Left hindlimb (tissue), 1 donor: ENCODE data around the gene DHRS12.

Source experiments
- DNase-seq: peaks from one replicate; pipeline ENCODE4 v3.0.0-alpha.2; 2018

The DHRS12 gene

GRCh38 chr13:51805925-51806324 lies 2.0 kb upstream of the DHRS12 start:
- no peak for DNase-seq

DNA sequence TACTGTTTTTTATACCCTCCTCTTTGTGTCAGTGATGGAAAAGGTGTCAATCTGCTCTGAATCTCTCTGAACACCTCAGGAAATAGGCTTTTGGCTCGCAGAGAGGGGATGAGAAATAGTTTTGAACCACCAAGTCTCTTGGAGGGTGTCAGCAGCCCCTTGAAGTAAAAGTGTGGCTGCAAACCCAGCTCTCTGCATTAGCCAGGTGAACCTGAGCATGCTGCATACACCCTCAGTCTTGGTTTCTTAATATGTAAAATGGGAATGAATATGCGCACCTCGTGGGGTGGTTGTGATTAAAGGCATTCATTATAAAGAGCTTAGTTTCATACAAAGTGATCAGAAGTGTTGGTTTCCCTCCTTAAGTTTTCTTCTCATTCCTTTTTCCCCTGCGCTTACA lies 1.4 kb upstream of the DHRS12 start:
- DNase-seq: no peak

DNA sequence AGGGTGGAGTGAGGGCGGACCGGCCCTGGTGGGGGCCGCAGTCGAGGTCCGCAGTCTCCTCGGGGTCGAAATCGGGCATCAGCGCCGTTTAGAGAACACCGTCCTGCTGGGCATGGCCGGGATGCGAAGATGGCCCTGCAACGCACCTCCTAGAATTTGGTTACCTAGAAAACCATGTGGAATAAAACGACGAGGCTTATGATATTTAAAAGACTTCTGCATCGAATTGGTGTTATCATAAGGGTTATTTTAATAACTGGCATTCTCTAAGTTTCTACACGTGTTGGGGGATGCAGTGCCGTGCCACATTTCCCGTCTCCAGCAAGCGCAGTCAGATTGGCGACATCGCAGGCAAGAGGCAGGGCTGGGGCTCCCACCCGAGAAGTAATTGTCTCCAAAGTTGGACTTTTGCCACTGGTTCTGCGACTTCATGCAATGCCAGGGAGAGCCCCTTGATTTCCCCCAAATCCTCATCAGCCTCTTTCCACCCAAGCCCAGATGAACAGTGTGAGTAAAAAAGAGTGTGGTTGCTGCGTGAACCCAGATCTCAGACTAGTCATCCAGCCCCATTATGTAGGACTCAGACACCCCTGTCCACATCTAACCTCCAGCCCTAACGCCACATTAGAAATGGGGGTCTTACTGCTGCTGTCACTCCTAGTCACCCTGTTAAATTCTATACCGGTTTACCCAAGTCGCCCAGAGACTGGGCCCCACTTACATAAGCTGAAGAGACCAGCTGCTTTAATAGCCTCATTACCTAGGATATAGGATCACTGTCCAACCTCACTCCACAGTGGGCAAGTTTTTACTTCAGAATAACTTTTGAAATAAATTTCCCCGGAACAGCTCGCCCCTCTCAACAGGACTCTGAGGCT lies 571 bp upstream of the DHRS12 start:
- DNase-seq: no peak

DNA sequence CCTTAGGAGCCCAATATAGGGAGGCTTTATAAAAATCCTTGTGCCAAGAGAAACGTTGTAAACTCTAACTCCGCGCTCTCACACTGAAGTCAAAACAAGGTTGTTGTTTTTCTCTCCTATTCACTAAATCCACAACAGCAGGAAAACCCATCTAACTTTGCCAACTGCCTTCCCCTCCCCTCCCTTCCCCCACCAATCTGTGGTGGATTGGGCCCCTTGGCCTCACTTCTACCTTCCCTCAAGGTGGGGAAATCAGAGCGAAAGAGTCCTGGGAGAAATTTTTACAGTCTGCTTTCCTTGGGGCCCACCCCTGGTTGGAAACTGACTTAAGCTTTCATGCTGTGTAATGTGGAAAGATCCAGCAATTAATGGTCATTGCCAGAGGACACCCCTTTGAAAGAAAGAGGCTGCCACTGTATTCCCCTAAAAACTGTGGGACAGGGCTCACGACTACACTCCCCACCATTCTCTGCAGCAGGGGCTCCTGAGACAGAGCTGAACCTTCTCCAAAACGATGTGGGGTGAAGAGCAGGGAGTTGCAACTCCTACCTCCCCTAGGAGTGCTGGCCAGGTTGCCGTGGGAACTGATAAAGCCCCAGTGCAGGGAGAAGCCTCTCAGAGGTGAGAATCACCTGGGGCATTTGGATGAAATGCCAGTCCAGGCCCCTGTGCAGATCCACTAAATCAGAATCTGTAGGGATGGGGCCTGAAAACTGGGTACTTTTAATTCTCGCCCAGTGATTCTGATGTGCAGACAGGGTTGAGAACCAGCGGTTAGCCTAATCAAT lies 1.1 kb downstream of the DHRS12 start:
- no peak for DNase-seq

- DNase-seq: peak; percentile 57
These were observed 2.3 kb downstream of the DHRS12 start for GRCh38 chr13:51801631-51802099.

- no peak for DNase-seq
These were observed 3.5 kb downstream of the DHRS12 start for GRCh38 chr13:51800486-51800885.

GRCh38 chr13:51799261-51799660 lies 4.7 kb downstream of the DHRS12 start:
- DNase-seq: no peak

DNA sequence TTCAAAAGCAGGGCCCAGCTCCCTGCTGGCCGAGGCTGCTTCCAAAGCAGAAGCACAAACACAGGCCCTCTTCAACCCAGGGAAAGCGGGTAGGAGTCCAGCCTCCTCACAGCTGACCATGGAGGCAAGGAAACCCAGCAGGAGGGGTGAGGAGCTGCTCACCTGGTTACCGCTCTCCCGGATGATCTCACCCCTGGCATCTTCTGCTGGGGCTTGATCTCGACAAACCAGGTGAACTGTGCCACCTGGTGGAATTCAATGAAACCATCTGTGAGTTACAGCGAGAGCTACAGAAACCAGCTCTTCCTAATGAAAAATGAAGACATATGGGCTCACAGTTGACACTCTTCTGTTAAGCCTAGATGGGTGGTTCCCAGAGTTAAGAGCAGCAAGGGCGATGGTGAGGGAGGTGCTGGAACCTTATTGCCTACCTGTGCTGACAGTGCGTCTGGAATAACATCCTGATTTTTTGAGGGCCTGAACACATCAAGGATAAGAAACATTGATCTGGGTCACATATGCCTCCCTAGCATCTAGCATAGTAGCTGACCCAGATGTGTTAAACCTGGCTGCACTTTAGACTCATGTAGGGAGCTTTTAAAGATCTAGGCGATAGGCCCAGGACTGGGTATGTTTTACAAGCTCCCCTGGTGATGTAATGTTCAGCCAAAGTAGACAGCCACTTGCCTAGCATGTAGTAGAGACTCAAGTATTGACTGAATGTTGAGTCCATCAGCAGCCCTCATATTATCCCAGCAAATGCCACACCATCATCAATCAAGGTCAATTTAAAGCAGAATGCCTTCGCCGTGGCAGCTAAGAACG lies 6.1 kb downstream of the DHRS12 start:
- peak; percentile 73 for DNase-seq

DNA sequence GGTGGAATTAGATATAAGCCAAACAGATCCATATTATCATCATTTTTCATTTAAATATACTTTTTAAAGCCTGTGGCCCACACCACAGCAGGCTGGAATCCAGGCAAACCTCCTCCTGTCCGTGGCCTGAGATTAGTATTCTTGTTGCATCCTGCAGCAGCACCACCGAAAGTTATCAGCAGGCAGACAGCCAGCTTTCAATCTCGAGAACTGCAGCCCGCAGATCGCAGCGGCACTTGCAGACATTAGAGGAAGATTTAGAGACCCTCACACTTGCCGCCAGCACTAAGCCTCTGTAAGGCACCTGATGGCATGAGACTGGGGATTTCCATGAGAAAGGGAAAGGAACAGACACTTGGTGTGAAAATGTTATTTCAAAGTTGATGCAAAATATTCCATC lies 7.4 kb downstream of the DHRS12 start:
- no peak for DNase-seq

DNA sequence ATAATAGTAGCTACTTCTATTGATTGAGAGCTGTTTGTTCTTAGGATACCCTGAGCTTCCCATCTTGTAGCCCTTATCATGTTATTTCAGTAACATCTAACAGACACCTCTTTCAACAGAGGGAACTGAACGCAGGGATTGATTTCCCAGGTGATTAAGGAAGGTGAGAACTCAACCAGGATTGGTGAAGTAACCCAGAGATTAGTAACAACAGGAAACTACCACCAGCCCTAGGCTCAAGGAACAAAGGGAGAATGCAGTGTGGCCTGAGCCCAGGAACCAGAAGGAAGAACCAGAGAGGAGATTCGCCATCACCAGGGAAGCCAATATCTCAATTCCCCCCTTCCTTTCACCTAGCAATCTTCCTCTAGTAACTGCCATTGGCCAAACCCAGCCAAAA lies 8.5 kb downstream of the DHRS12 start:
- DNase-seq: no peak

DNA sequence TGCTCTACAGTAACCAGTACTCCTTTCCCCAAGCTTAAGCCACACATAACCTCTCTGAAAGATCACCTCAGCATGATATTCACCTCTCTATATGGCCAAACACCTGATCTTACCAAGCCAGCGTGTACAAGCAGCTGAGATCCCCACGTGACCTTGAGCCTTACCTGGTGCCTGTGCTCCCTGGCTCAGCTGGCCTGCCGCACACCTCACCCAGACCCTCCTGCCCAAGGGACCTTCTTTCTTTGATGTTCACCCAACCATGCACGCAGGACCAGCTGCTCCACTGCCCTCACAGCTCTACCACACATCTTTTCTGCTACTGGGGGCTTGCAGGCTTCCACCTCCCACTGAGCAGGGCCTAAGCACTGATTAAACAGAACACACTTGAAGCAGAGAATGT lies 9.0 kb downstream of the DHRS12 start:
- no peak for DNase-seq

- DNase-seq: no peak
These were observed 10.2 kb downstream of the DHRS12 start for GRCh38 chr13:51793570-51794271.

GRCh38 chr13:51786425-51787265 lies 17.3 kb downstream of the DHRS12 start:
- DNase-seq: no peak

GRCh38 chr13:51785712-51786424 lies 18.1 kb downstream of the DHRS12 start:
- no peak for DNase-seq

DNA sequence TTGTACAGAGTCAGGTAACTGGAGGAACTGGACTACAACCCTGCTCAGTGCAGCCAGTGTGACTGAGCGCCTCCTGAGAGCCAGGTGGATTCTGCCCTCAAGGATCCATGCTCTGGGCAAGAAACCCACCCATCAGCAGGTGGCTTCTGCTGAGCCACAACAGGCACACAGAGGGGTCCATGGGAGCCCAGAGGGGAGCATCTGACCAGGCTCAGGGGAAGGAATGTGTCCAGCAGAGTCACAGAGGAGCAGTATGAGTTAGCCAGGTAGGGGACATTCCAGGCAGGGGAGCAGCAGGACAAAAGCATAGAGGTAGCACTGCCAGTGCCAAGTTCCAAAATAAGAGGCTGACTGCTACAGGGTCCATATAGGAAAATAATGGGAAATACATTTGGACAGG lies 19.9 kb downstream of the DHRS12 start:
- no peak for DNase-seq

DNA sequence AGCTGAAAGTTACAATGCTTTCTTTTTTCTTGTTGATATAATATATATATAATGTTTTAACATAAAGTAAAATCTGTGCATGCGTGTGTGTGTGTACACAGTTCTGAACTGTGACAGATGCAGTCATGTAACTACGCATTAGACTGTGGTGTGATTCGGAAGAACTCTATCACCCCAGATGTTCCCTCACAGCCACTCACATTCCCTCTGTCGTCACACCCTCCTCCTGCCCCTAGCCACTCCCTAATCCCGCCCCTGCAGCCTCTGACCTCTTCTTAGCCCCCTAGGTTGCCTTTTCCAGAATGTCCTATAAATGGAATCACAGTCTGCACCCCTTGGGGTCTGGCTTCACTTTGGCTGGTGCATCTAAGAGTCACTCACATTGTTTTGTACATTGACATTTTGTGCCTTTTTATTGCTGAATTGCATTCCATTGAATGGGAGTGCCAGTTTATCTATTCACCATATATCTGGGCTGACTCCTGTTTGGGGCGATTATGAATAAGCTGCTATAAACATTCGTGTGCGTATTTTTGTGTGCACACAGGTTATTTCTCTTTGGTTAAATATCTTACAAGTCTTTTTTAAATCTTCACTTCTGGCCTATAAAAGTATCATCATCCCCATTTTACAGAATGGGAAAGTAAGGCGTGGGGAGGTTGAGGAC lies 20.4 kb downstream of the DHRS12 start:
- no peak for DNase-seq

DNA sequence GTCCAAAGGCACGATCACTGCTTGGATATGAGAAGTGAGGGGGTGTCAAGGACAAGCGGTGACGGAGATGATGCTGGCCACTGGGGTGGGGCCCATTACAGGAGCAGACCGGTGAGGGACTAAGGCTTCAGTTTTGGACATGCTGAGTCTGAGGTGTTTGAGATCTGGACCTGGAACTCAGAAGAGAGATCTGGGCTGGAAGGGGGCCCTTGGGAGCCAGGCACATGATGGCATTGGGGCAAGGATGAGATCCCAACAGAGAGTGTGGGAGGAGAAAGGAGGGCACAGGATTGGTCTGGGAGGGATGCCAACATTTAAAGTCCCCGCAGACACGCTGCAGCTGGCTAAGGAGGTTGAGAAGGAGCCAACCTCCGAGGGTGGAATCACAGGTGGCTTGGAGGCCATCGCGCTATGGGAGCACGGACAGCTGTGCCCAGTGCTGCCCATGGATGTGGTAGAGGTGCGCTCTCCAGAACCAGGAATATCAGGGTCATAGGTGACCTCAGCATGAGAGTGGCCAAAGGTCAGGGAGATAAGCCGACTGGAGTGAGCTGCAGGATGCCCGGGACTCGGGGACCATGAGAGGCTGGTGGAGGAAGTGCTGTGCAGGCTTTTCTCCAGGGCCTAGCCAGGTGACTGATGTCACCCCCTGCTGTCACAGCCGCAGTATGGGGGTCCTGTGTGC lies 21.8 kb downstream of the DHRS12 start:
- DNase-seq: no peak

GRCh38 chr13:51781246-51782022 lies 22.5 kb downstream of the DHRS12 start:
- no peak for DNase-seq

DNA sequence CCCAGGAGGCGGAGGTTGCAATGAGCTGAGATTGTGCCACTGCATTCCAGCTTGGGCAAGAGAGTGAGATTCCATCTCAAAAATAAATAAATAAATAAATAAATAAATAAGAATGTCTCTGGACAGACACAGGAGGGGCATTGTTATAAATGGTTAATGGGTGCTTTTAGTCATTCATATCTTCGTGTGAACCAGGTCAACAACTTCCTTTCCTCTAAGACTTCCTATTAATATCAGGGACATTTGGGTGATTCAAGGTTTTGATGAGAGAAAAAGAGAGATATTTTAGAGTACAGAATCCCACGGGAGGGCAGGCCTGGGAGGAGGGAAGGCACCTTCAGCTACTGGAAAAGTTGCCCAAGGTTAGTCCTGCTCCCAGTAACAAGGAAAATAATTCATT lies 23.9 kb downstream of the DHRS12 start:
- no peak for DNase-seq
